ENCODE measurements around the gene MYOM1. TPM values are rescaled to one million over a fixed set of nuclear protein-coding genes. Genes with fewer than 3 reads are reported as not detected.

Gene MYOM1
- total and polyA plus RNA-seq, 10 donors = 1.2 to 6.2 (median 2.0) TPM

GRCh38 chr18:3183103-3183717 lies 36.6 kb downstream of the MYOM1 start:
- TF ChIP-seq POLR2AphosphoS5 (IDR thresholded peaks at IDR 0.05) = no peak
- TF ChIP-seq POLR2A (IDR thresholded peaks at IDR 0.05) = no peak
- no peak for TF ChIP-seq CTCF (IDR thresholded peaks at IDR 0.05 in 8 of 11, conservative IDR thresholded peaks at IDR 0.05 in 3 of 11)
- intact Hi-C loops (cut with DNase I; ENCODE audit: low total_unique reads) = no loop called here
- Histone ChIP-seq H3K9me3 (no peaks in the 10 kb centered on the region), H3K4me1 (peaks cover 0 to 15% (median 7%) of the 10 kb centered on the region in 6 donors), H3K4me3 (no peak overlapping the region), H3K36me3 (peaks cover 0 to under 1% (median 0%) of the 10 kb centered on the region in 6 donors), H3K27ac (no peak overlapping the region), H3K27me3 (replicated peaks in 1 of 7) (no peaks in the 10 kb centered on the region)
- 93 to 96% (median 96%) methylated on average over 6 to 15 of the region's 15 CpGs for WGBS, 5 donors
- DNase-seq = no peak

GRCh38 chr18:3180325-3180724 lies 39.4 kb downstream of the MYOM1 start:
- Histone ChIP-seq H3K27ac (no peak overlapping the region), H3K9me3 (no peaks in the 10 kb centered on the region)

GRCh38 chr18:3179430-3180089 lies 40.2 kb downstream of the MYOM1 start:
- H3K4me3 ChIP-seq = no peak overlapping the region
- intact Hi-C loops (cut with DNase I; ENCODE audit: low total_unique reads) = loop anchor here (10.0 kb wide), 1 partner anchor 55 kb away; no protein-coding TSS in a partner anchor
- TF ChIP-seq POLR2A (IDR thresholded peaks at IDR 0.05) (no peak), CTCF (IDR thresholded peaks at IDR 0.05 in 8 of 11, conservative IDR thresholded peaks at IDR 0.05 in 3 of 11) (no peak), POLR2AphosphoS5 (IDR thresholded peaks at IDR 0.05) (no peak)
- H3K27ac ChIP-seq = peak overlapping the region in 2 of 8 donors; percentile 31 to 79
- H3K4me1 ChIP-seq = peaks cover 0 to 23% (median 7%) of the 10 kb centered on the region in 6 donors
- no peaks in the 10 kb centered on the region for H3K27me3 ChIP-seq (replicated peaks in 1 of 7)
- H3K36me3 ChIP-seq = no peaks in the 10 kb centered on the region
- H3K9me3 ChIP-seq = no peaks in the 10 kb centered on the region
- DNase-seq = no peak
- WGBS, 5 donors = 54 to 75% (median 60%) methylated on average over 10 of the region's 10 CpGs

More at GRCh38 chr18:3180325-3180724, 39.4 kb downstream of the MYOM1 start:
- no peak for DNase-seq
- intact Hi-C loops (cut with DNase I; ENCODE audit: low total_unique reads) = no loop called here
- WGBS, 5 donors = 86 to 98% (median 92%) methylated on average over 2 of the region's 2 CpGs
- TF ChIP-seq POLR2AphosphoS5 (IDR thresholded peaks at IDR 0.05) (no peak), CTCF (IDR thresholded peaks at IDR 0.05 in 8 of 11, conservative IDR thresholded peaks at IDR 0.05 in 3 of 11) (no peak), POLR2A (IDR thresholded peaks at IDR 0.05) (no peak)
- Histone ChIP-seq H3K36me3 (no peaks in the 10 kb centered on the region), H3K4me1 (peaks cover 0 to 23% (median 7%) of the 10 kb centered on the region in 6 donors), H3K4me3 (no peak overlapping the region), H3K27me3 (replicated peaks in 1 of 7) (no peaks in the 10 kb centered on the region)

All from spleen (tissue), 11 donors.